ENCODE data around the gene ATG4A. TPM values are rescaled to one million over a fixed set of nuclear protein-coding genes. Genes with fewer than 3 reads are reported as not detected.

Gene ATG4A
- total and polyA plus RNA-seq, 9 of the 15 experiments (the other 6 are each of a cell fraction or from before 2014, with no cell fraction given): 7.3 to 24.5 (median 16.6) TPM

DNA sequence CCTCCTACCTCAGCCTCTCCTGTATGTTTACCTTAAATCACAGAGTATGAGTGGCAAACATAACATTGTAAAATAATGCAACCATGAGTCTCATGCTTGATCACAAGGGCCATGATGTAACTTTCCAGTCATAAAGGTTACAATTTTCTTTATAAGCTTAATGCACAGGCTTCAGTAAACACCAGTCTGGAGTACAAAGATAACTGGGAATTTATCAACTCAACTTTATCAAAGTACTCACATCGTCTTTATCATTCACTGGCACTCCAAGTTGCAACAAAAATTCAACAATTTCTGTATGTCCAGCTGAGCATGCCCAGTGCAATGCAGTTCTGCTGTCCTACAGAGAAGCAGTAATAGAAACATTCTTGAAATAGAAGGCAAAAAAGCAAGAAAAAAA, 3.1 kb upstream of the ATG4A start (continued):
- TF ChIP-seq, protein P1, sequence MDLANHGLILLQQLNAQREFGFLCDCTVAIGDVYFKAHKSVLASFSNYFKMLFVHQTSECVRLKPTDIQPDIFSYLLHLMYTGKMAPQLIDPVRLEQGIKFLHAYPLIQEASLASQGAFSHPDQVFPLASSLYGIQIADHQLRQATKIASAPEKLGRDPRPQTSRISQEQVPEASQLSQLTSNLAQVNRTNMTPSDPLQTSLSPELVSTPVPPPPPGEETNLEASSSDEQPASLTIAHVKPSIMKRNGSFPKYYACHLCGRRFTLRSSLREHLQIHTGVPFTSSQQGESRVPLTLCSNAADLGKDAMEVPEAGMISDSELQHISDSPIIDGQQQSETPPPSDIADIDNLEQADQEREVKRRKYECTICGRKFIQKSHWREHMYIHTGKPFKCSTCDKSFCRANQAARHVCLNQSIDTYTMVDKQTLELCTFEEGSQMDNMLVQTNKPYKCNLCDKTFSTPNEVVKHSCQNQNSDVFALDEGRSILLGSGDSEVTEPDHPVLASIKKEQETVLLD (IDR thresholded peaks at IDR 0.05): 0 out of 2 replicates have a peak, but pooled peaks have one; percentile 21
- TF ChIP-seq ZNF696 (CRISPR knock-in tag; conservative IDR thresholded peaks at IDR 0.05) (no peak), CEBPB (tag; IDR thresholded peaks at IDR 0.05) (peak; percentile 62; the same call in 1 of the 2 replicates), SRF (CRISPR knock-in tag; IDR thresholded peaks at IDR 0.05) (no peak), SIN3B (IDR thresholded peaks at IDR 0.05; ENCODE audit: low read depth) (no peak), HNRNPL (IDR thresholded peaks at IDR 0.05; ENCODE audit: low read depth, low read length) (no peak), BRD9 (IDR thresholded peaks at IDR 0.05; ENCODE audit: low read depth, partially characterized antibody) (no peak), ZNF780A (CRISPR knock-in tag; IDR thresholded peaks at IDR 0.05) (no peak), RFX5 (IDR thresholded peaks at IDR 0.05; ENCODE audit: low read depth, low read length) (no peak), ATF7 (IDR thresholded peaks at IDR 0.05) (peak; percentile 77), PCBP1 (IDR thresholded peaks at IDR 0.05; ENCODE audit: low read depth, low read length, poor library complexity, severe bottlenecking) (no peak), KDM2B (CRISPR knock-in tag; IDR thresholded peaks at IDR 0.05) (no peak)
- TF ChIP-seq, protein P2, sequence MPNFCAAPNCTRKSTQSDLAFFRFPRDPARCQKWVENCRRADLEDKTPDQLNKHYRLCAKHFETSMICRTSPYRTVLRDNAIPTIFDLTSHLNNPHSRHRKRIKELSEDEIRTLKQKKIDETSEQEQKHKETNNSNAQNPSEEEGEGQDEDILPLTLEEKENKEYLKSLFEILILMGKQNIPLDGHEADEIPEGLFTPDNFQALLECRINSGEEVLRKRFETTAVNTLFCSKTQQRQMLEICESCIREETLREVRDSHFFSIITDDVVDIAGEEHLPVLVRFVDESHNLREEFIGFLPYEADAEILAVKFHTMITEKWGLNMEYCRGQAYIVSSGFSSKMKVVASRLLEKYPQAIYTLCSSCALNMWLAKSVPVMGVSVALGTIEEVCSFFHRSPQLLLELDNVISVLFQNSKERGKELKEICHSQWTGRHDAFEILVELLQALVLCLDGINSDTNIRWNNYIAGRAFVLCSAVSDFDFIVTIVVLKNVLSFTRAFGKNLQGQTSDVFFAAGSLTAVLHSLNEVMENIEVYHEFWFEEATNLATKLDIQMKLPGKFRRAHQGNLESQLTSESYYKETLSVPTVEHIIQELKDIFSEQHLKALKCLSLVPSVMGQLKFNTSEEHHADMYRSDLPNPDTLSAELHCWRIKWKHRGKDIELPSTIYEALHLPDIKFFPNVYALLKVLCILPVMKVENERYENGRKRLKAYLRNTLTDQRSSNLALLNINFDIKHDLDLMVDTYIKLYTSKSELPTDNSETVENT (CRISPR knock-in tag; IDR thresholded peaks at IDR 0.05): no peak
- TF ChIP-seq, protein P3, sequence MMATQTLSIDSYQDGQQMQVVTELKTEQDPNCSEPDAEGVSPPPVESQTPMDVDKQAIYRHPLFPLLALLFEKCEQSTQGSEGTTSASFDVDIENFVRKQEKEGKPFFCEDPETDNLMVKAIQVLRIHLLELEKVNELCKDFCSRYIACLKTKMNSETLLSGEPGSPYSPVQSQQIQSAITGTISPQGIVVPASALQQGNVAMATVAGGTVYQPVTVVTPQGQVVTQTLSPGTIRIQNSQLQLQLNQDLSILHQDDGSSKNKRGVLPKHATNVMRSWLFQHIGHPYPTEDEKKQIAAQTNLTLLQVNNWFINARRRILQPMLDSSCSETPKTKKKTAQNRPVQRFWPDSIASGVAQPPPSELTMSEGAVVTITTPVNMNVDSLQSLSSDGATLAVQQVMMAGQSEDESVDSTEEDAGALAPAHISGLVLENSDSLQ (IDR thresholded peaks at IDR 0.05): no peak

All from K562 (cell line).